DOHH2 (cell line): Measurements from ENCODE around the gene L3MBTL4.

Experiments
- H3F3A ChIP-seq: fragments of 200-600 bp; sonication (generic), shearing (Covaris generic); 2 replicates; pipeline ENCODE4 v1.6.0; 2016; ENCODE audit warnings: antibody characterized with exemption, mild to moderate bottlenecking; ENCODE audit not compliant: control insufficient read depth, insufficient read depth
- H3K27ac ChIP-seq: fragments of 200-600 bp; sonication (generic); 2 replicates; pipeline ENCODE4 v1.5.1; 2014; ENCODE audit warnings: low read depth, mild to moderate bottlenecking, low read length, moderate library complexity
- H3K27me3 ChIP-seq: fragments of 200-600 bp; sonication (generic); 2 replicates; pipeline ENCODE4 v1.6.1; 2014; ENCODE audit warnings: mild to moderate bottlenecking, low read length, mixed read lengths; ENCODE audit not compliant: control insufficient read depth
- H3K36me3 ChIP-seq: fragments of 200-600 bp; sonication (generic); 2 replicates; pipeline ENCODE4 v1.6.1; 2014; ENCODE audit warnings: mild to moderate bottlenecking, low read length, moderate library complexity, mixed read lengths; ENCODE audit not compliant: control insufficient read depth
- H3K4me1 ChIP-seq: fragments of 200-600 bp; sonication (generic); 2 replicates; pipeline ENCODE4 v1.6.1; 2014; ENCODE audit warnings: mild to moderate bottlenecking, low read length, mixed read lengths; ENCODE audit not compliant: control insufficient read depth
- H3K4me2 ChIP-seq: fragments of 200-600 bp; sonication (generic); 2 replicates; pipeline ENCODE4 v1.6.0; 2014; ENCODE audit warnings: mild to moderate bottlenecking, low read length, moderate library complexity
- H3K4me3 ChIP-seq: fragments of 200-600 bp; sonication (generic); 2 replicates; pipeline ENCODE4 v1.5.1; 2014; ENCODE audit warnings: mild to moderate bottlenecking, low read length, mixed read lengths
- H3K79me2 ChIP-seq: fragments of 200-600 bp; sonication (generic); 2 replicates; pipeline ENCODE4 v1.6.1; 2014; ENCODE audit warnings: mild to moderate bottlenecking, low read length, mixed read lengths; ENCODE audit not compliant: control insufficient read depth
- H3K9me2 ChIP-seq: fragments of 200-600 bp; sonication (generic); replicated peaks from 2 replicates; pipeline ENCODE4 v1.6.1; 2014; ENCODE audit warnings: mild to moderate bottlenecking, low read length, mixed read lengths; ENCODE audit not compliant: control insufficient read depth
- H3K9me3 ChIP-seq: fragments of 200-600 bp; sonication (generic); 2 replicates; pipeline ENCODE4 v1.6.1; 2014; ENCODE audit warnings: antibody characterized with exemption, low read length, mixed read lengths; ENCODE audit not compliant: control insufficient read depth, insufficient read depth
- H4K20me1 ChIP-seq: fragments of 200-600 bp; sonication (generic); 2 replicates; pipeline ENCODE4 v1.6.0; 2014; ENCODE audit warnings: low read depth, mild to moderate bottlenecking, antibody characterized with exemption, low read length, moderate library complexity; ENCODE audit not compliant: control insufficient read depth, insufficient read depth
- EZH2phosphoT487 ChIP-seq: fragments of 200-600 bp; sonication (generic); IDR thresholded peaks from 2 replicates; pipeline ENCODE4 v1.6.1; 2017; ENCODE audit warnings: borderline replicate concordance, mild to moderate bottlenecking, antibody characterized with exemption, low read length, moderate library complexity, mixed read lengths
- TF ChIP-seq, protein P1 (sequence below): fragments of 200-600 bp; sonication (generic); IDR thresholded peaks from one replicate; pipeline ENCODE4 v1.5.1; 2014; ENCODE audit warnings: antibody characterized with exemption, mild to moderate bottlenecking, low read depth, low read length; ENCODE audit not compliant: poor library complexity, severe bottlenecking

L3MBTL4 gene

GRCh38 chr18:5918205-5918858, 496.4 kb downstream of the L3MBTL4 start:
- Histone ChIP-seq H3F3A (no peaks in the 10 kb centered on the region), H3K4me3 (no peak overlapping the region), H3K9me2 (no peaks in the 10 kb centered on the region), H4K20me1 (no peaks in the 10 kb centered on the region), H3K27ac (no peak overlapping the region), H3K36me3 (no peaks in the 10 kb centered on the region), H3K9me3 (no peaks in the 10 kb centered on the region), H3K4me1 (0 out of 2 replicates have a peak, but pooled peaks cover 3% of the 10 kb centered on the region), H3K79me2 (no peaks in the 10 kb centered on the region), H3K27me3 (no peaks in the 10 kb centered on the region), H3K4me2 (no peak overlapping the region)
- TF ChIP-seq, protein P1, sequence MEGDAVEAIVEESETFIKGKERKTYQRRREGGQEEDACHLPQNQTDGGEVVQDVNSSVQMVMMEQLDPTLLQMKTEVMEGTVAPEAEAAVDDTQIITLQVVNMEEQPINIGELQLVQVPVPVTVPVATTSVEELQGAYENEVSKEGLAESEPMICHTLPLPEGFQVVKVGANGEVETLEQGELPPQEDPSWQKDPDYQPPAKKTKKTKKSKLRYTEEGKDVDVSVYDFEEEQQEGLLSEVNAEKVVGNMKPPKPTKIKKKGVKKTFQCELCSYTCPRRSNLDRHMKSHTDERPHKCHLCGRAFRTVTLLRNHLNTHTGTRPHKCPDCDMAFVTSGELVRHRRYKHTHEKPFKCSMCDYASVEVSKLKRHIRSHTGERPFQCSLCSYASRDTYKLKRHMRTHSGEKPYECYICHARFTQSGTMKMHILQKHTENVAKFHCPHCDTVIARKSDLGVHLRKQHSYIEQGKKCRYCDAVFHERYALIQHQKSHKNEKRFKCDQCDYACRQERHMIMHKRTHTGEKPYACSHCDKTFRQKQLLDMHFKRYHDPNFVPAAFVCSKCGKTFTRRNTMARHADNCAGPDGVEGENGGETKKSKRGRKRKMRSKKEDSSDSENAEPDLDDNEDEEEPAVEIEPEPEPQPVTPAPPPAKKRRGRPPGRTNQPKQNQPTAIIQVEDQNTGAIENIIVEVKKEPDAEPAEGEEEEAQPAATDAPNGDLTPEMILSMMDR: no peak
- no peak for TF ChIP-seq EZH2phosphoT487

- Histone ChIP-seq H3K36me3 (no peaks in the 10 kb centered on the region), H3K4me1 (no peaks in the 10 kb centered on the region), H3K79me2 (no peaks in the 10 kb centered on the region), H4K20me1 (no peaks in the 10 kb centered on the region), H3K27me3 (no peaks in the 10 kb centered on the region), H3K9me3 (no peaks in the 10 kb centered on the region), H3F3A (no peaks in the 10 kb centered on the region), H3K4me2 (no peak overlapping the region), H3K4me3 (no peak overlapping the region), H3K9me2 (no peaks in the 10 kb centered on the region), H3K27ac (no peak overlapping the region)
- no peak for TF ChIP-seq EZH2phosphoT487
- TF ChIP-seq, protein P1: no peak
Measured at GRCh38 chr18:5914951-5915350, 499.8 kb downstream of the L3MBTL4 start.

DNA sequence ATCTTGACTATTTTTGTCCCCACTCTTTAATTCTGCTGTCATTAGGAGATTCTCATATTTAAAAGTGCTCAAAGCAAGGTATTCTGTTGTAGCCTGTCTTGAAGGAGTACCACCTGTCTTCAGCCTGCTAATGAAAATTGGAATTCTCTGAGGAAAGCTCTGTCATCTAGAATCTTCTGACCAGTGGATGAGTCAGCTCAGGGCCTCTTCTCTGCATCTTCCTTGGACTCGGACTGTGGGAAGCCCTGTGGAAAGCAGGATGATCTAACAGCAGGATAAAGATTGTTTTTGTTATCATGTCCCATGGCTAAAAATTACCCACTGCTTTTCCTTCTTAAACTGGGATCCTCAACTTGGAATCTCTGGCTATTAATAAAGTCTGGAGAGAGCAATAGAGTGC, 500.7 kb downstream of the L3MBTL4 start:
- no peaks in the 10 kb centered on the region for H3K27me3 ChIP-seq
- H3K4me1 ChIP-seq: no peaks in the 10 kb centered on the region
- TF ChIP-seq, protein P1: no peak
- no peak for TF ChIP-seq EZH2phosphoT487
- no peaks in the 10 kb centered on the region for H3F3A ChIP-seq
- no peaks in the 10 kb centered on the region for H3K79me2 ChIP-seq
- H3K4me3 ChIP-seq: no peak overlapping the region
- H3K27ac ChIP-seq: no peak overlapping the region
- no peak overlapping the region for H3K4me2 ChIP-seq
- H3K9me2 ChIP-seq: no peaks in the 10 kb centered on the region
- no peaks in the 10 kb centered on the region for H3K9me3 ChIP-seq
- no peaks in the 10 kb centered on the region for H3K36me3 ChIP-seq
- H4K20me1 ChIP-seq: no peaks in the 10 kb centered on the region
